NCI-H526 treated with DMSO at 0.1 percent for 48 hours (cell line): ENCODE data around the gene INHBE.
"Not testable (repeated sequence)": the region's sequence is repeated elsewhere in the genome, so short reads cannot be mapped to it uniquely, and the experiment has no call there.

ENCODE experiments used
- DNase-seq: peaks from one replicate; lab custom pipeline; 2025; lab: John Stamatoyannopoulos, UW

The INHBE gene

GRCh38 chr12:57441393-57441792 lies 13.7 kb upstream of the INHBE start:
- DNase-seq, result not testable (repeated sequence)

- DNase-seq, result no peak
Measured at GRCh38 chr12:57441846-57442427, 13.2 kb upstream of the INHBE start.

GRCh38 chr12:57444337-57444736 lies 10.8 kb upstream of the INHBE start:
- not testable (repeated sequence) for DNase-seq

GRCh38 chr12:57444744-57445143 lies 10.4 kb upstream of the INHBE start:
- DNase-seq, result no peak

GRCh38 chr12:57446292-57446960 lies 8.7 kb upstream of the INHBE start:
- DNase-seq, result no peak

- DNase-seq, result no peak
Measured at GRCh38 chr12:57448669-57449068, 6.4 kb upstream of the INHBE start.

GRCh38 chr12:57449375-57449774 lies 5.7 kb upstream of the INHBE start:
- DNase-seq, result no peak

- no peak for DNase-seq
Measured at GRCh38 chr12:57450057-57450456, 5.0 kb upstream of the INHBE start.

- no peak for DNase-seq
Measured at GRCh38 chr12:57451233-57451778, 3.8 kb upstream of the INHBE start.

GRCh38 chr12:57452181-57452936 lies 2.7 kb upstream of the INHBE start:
- no peak for DNase-seq

- peak; percentile 15 for DNase-seq
Measured at GRCh38 chr12:57452937-57453509, 2.1 kb upstream of the INHBE start.

- no peak for DNase-seq
Measured at GRCh38 chr12:57454213-57454565, 918 bp upstream of the INHBE start.

GRCh38 chr12:57455374-57456144 lies 452 bp downstream of the INHBE start:
- DNase-seq, result no peak

- DNase-seq, result peak; percentile 44
Measured at GRCh38 chr12:57456145-57456700, 1.1 kb downstream of the INHBE start.

GRCh38 chr12:57456737-57457490 lies 1.8 kb downstream of the INHBE start:
- no peak for DNase-seq

GRCh38 chr12:57458665-57459054 lies 3.6 kb downstream of the INHBE start:
- no peak for DNase-seq

- DNase-seq, result peak; percentile 86
Measured at GRCh38 chr12:57459055-57459749, 4.1 kb downstream of the INHBE start.

GRCh38 chr12:57459750-57460467 lies 4.8 kb downstream of the INHBE start, which contains the start of gene GLI1:
Gene GLI1, plus strand, starts transcription at chr12:57459785. Its CDS starts 3,907 bp downstream, at chr12:57463692.
- DNase-seq, result peak; percentile 62

- no peak for DNase-seq
Measured at GRCh38 chr12:57460468-57460784, 5.3 kb downstream of the INHBE start.
